K562 (cell line): Measurements from ENCODE around the gene CLTRN. TPM values are rescaled to one million over a fixed set of nuclear protein-coding genes. Genes with fewer than 3 reads are reported as not detected.
A peak's percentile ranks its signal among the peaks of the same experiment; 100 is the strongest.

Experiments
- ATAC-seq: fragments of 200-7000 bp; cut with Tn5 transposase; 3 replicates; pipeline ENCODE4 v1.9.1; 2020; ENCODE audit warnings: moderate library complexity
- BruUV-seq: library from RNA; stranded (reverse); fragments of 400-500 nt; replicated peaks from 2 replicates; lab custom pipeline; 2021; lab: Mats Ljungman, UMichigan
- CTCF ChIA-PET: fragments of 300-600 bp; formaldehyde crosslinking; extraction: SDS; loops from one replicate; lab custom pipeline; 2021; ENCODE audit warnings: low intra/inter-chr PET ratio; lab: Yijun Ruan, JAX
- POLR2A ChIA-PET: fragments of 300-600, 350-650 bp; sonication (Branson Sonifier 250); formaldehyde crosslinking; extraction: SDS; loops from one replicate; lab custom pipeline; 2021; ENCODE audit warnings: antibody characterized with exemption, inconsistent platforms; lab: Yijun Ruan, JAX
- DNase-seq, 4 experiments: peaks; one replicate each; pipeline versions ENCODE4 v3.0.0 to v3.0.0-alpha.2; 2011 to 2018; ENCODE audit warnings: low spot score in 3 of 4, mixed read lengths in 3 of 4; ENCODE audit errors: extremely low read depth in 1 of 4
- FAIRE-seq: peaks from 2 replicates; lab custom pipeline; 2011; peaks lifted over from hg19 to GRCh38; lab: Jason Lieb, UNC
- H2AFZ ChIP-seq: 2 replicates; pipeline ENCODE4 v1.6.0; 2011; ENCODE audit warnings: low read depth, low read length, control low read depth, inconsistent platforms
- H3K27ac ChIP-seq: fragments of 200-600 bp; 3 replicates; pipeline ENCODE4 v1.8.0; 2011; ENCODE audit warnings: low read depth, mild to moderate bottlenecking, control low read depth, inconsistent platforms, low read length, moderate library complexity, mixed read lengths; ENCODE audit errors: extremely low read depth
- H3K27me3 ChIP-seq, 2 experiments: fragments of 300-600 bp in 1 of 2; 2 replicates in 1 of 2; 3 replicates in 1 of 2; pipeline versions ENCODE4 v1.6.0 to v1.8.0; 2011; ENCODE audit warnings: inconsistent platforms in 2 of 2, low read length in 2 of 2, mild to moderate bottlenecking in 1 of 2, mixed read lengths in 1 of 2, moderate library complexity in 1 of 2; ENCODE audit not compliant: control insufficient read depth in 2 of 2, insufficient read depth in 2 of 2
- H3K36me3 ChIP-seq: fragments of 300-600 bp; 3 replicates; pipeline ENCODE4 v1.8.0; 2011; ENCODE audit warnings: mild to moderate bottlenecking, low read length, inconsistent platforms; ENCODE audit not compliant: control insufficient read depth, insufficient read depth
- H3K4me1 ChIP-seq, 2 experiments: fragments of 200-600 bp in 1 of 2; replicated peaks in 1 of 2; 2 replicates in 1 of 2; 3 replicates in 1 of 2; pipeline versions ENCODE4 v1.5.1 to v1.8.0; 2011; ENCODE audit warnings: inconsistent platforms in 2 of 2, low read length in 2 of 2, mild to moderate bottlenecking in 1 of 2, mixed read lengths in 1 of 2, moderate library complexity in 1 of 2; ENCODE audit not compliant: control insufficient read depth in 2 of 2, insufficient read depth in 2 of 2
- H3K4me2 ChIP-seq: 2 replicates; pipeline ENCODE4 v1.6.1; 2011; ENCODE audit warnings: low read length, control low read depth, inconsistent platforms, mixed read lengths; ENCODE audit not compliant: insufficient read depth
- H3K4me3 ChIP-seq: fragments of 200-600 bp; sonication (generic), shearing (Covaris generic); 2 replicates; pipeline ENCODE4 v1.5.1; 2016; ENCODE audit warnings: control low read depth, inconsistent platforms
- H3K79me2 ChIP-seq: fragments of 200-600 bp; 3 replicates; pipeline ENCODE4 v1.8.0; 2011; ENCODE audit warnings: low read length, inconsistent platforms; ENCODE audit not compliant: control insufficient read depth, insufficient read depth
- H3K9ac ChIP-seq, 2 experiments: 2 replicates each; pipeline versions ENCODE4 v1.6.0 to v1.6.1; 2011; ENCODE audit warnings: low read depth in 2 of 2, low read length in 2 of 2, control low read depth in 1 of 2, inconsistent platforms in 1 of 2, mild to moderate bottlenecking in 1 of 2, mixed read lengths in 1 of 2; ENCODE audit not compliant: insufficient read depth in 1 of 2
- H3K9me1 ChIP-seq: one replicate; pipeline ENCODE4 v1.6.0; 2011; ENCODE audit warnings: inconsistent platforms, mild to moderate bottlenecking, low read length, moderate library complexity; ENCODE audit not compliant: control insufficient read depth, insufficient read depth
- H3K9me3 ChIP-seq: replicated peaks from 2 replicates; pipeline ENCODE4 v1.5.1; 2011; ENCODE audit warnings: low read depth, low read length, inconsistent platforms; ENCODE audit not compliant: control insufficient read depth, insufficient read depth
- H4K20me1 ChIP-seq: replicated peaks from 2 replicates; pipeline ENCODE4 v1.6.1; 2011; ENCODE audit warnings: low read length, inconsistent platforms, mixed read lengths; ENCODE audit not compliant: control insufficient read depth, insufficient read depth
- C11orf30 ChIP-seq: fragments of 450-650 bp; IDR thresholded peaks from 2 replicates; pipeline ENCODE4 v1.6.1; 2016; ENCODE audit warnings: low read depth, mild to moderate bottlenecking
- FOXM1 ChIP-seq, 2 experiments: fragments of 450-650 bp in 1 of 2; sonication (generic) in 1 of 2; formaldehyde crosslinking in 1 of 2; IDR thresholded peaks; 2 replicates each; pipeline versions ENCODE4 v1.6.1 to v1.9.0; 2017 to 2022; ENCODE audit warnings: low read depth in 2 of 2, mild to moderate bottlenecking in 2 of 2, missing genetic modification reagents in 1 of 2, moderate library complexity in 1 of 2
- KLF1 ChIP-seq: fragments of 450-650 bp; IDR thresholded peaks from 2 replicates; pipeline ENCODE4 v1.6.1; 2016; ENCODE audit warnings: missing genetic modification characterization, missing compliant biosample characterization
- MAFG ChIP-seq: fragments of 450-650 bp; conservative IDR thresholded peaks from 2 replicates; pipeline ENCODE4 v1.6.1; 2016; ENCODE audit warnings: missing genetic modification characterization, missing compliant biosample characterization
- MTA2 ChIP-seq: fragments of 450-650 bp; IDR thresholded peaks from 2 replicates; pipeline ENCODE4 v1.6.1; 2016; ENCODE audit warnings: low read depth
- PCBP1 ChIP-seq: fragments of 200-400 bp; formaldehyde crosslinking; IDR thresholded peaks from 2 replicates; pipeline ENCODE4 v1.6.1; 2018; ENCODE audit warnings: mild to moderate bottlenecking, low read depth, low read length; ENCODE audit not compliant: poor library complexity, severe bottlenecking
- POLR2B ChIP-seq: fragments of 450-650 bp; IDR thresholded peaks from 2 replicates; pipeline ENCODE4 v1.6.1; 2018; ENCODE audit warnings: low read depth; ENCODE audit not compliant: partially characterized antibody
- SIX5 ChIP-seq, 2 experiments: IDR thresholded peaks; 2 replicates each; pipeline ENCODE4 v1.6.1; 2011; ENCODE audit warnings: low read length in 2 of 2, borderline replicate concordance in 1 of 2, low read depth in 1 of 2, mild to moderate bottlenecking in 1 of 2, moderate library complexity in 1 of 2; ENCODE audit not compliant: insufficient read depth in 1 of 2
- SMARCC2 ChIP-seq: fragments of 450-650 bp; IDR thresholded peaks from 2 replicates; pipeline ENCODE4 v1.6.1; 2017; ENCODE audit warnings: antibody characterized with exemption, moderate library complexity, mild to moderate bottlenecking, low read depth
- SP1 ChIP-seq: sonication (generic); formaldehyde crosslinking; IDR thresholded peaks from 2 replicates; pipeline ENCODE4 v1.8.1; 2022; ENCODE audit warnings: mild to moderate bottlenecking, missing genetic modification reagents
- TCF7 ChIP-seq: sonication (generic); IDR thresholded peaks from 2 replicates; pipeline ENCODE4 v1.6.1; 2016; ENCODE audit warnings: antibody characterized with exemption, borderline replicate concordance
- ZFP36 ChIP-seq: fragments of 150-350 bp; IDR thresholded peaks from 2 replicates; pipeline ENCODE4 v1.6.1; 2018; ENCODE audit warnings: low read length, low read depth; ENCODE audit not compliant: partially characterized antibody
- ZNF316 ChIP-seq: fragments of 450-650 bp; IDR thresholded peaks from 2 replicates; pipeline ENCODE4 v1.6.1; 2016
- ZNF644 ChIP-seq: fragments of 200-800 bp; sonication (Bioruptor generic); IDR thresholded peaks from 2 replicates; pipeline ENCODE4 v1.6.1; 2016; ENCODE audit warnings: low read depth, missing genetic modification characterization, missing compliant biosample characterization
- WGBS: fragments of 100-300 bp; shearing (Covaris generic); methylation state at CpG from one replicate; pipeline ENCODE4 v1.1.6; 2016; ENCODE audit warnings: low coverage, mixed read lengths; ENCODE audit not compliant: insufficient coverage; ENCODE audit errors: missing lambda C conversion rate; 5-methylcytosine and 5-hydroxymethylcytosine counted together
- in situ Hi-C: fragments of 300-500 bp; cut with MboI; formaldehyde crosslinking; loops from 4 replicates; pipeline ENCODE4 v1.15.0; 2018; ENCODE audit warnings: inconsistent platforms, mixed read lengths
- intact Hi-C: fragments of 100-400 bp; cut with micrococcal nuclease; formaldehyde crosslinking; loops from 2 replicates; pipeline ENCODE4 v1.14.2; 2022
- polyA plus RNA-seq, 8 experiments: library from polyadenylated mRNA; depleted of rRNA in 4 of 8; stranded (reverse) in 5 of 8; unstranded in 3 of 8; fragments of >200 nt; fragmentation: Nextera tagmentation in 2 of 8; fragmentation: Illumina TruSeq in 1 of 8; extraction: Ambion mirVana in 2 of 8; extraction: Trizol in 1 of 8; gene quantifications; 2 replicates each; pipeline versions ENCODE4 v1.2.1 to v1.2.3, GENCODE V29; 2011 to 2014; ENCODE audit warnings: inconsistent platforms in 1 of 8, missing spikeins in 1 of 8
- total RNA-seq, 7 experiments: library from RNA; depleted of rRNA in 6 of 7; stranded (reverse); fragments of >200 nt in 6 of 7; fragmentation: Illumina TruSeq in 2 of 7; extraction: Trizol in 2 of 7; gene quantifications; 2 replicates each; pipeline versions ENCODE4 v1.2.1 to v1.2.3, GENCODE V29; 2011 to 2021; ENCODE audit warnings: low replicate concordance in 1 of 7
- TF ChIP-seq, protein P1 (sequence below), 2 experiments: fragments of 250-450 bp in 1 of 2; fragments of 450-650 bp in 1 of 2; sonication (Bioruptor Pico) in 1 of 2; IDR thresholded peaks; 2 replicates each; pipeline versions ENCODE4 v1.6.1 to v1.8.0; 2016 to 2021; ENCODE audit warnings: mild to moderate bottlenecking in 2 of 2, moderate library complexity in 2 of 2, missing compliant biosample characterization in 1 of 2, missing genetic modification characterization in 1 of 2
- TF ChIP-seq, protein P2 (sequence below): sonication (generic); formaldehyde crosslinking; IDR thresholded peaks from 2 replicates; pipeline ENCODE4 v1.8.0; 2022; ENCODE audit warnings: mild to moderate bottlenecking, missing genetic modification reagents
- TF ChIP-seq, protein P3 (sequence below): sonication (generic); formaldehyde crosslinking; IDR thresholded peaks from 2 replicates; pipeline ENCODE4 v1.8.0; 2022; ENCODE audit warnings: missing genetic modification reagents, mild to moderate bottlenecking, borderline replicate concordance

CLTRN gene
- total and polyA plus RNA-seq, 9 of the 15 experiments (the other 6 are each of a cell fraction or from before 2014, with no cell fraction given): 0.11 to 0.36 (median 0.18) TPM; not detected in 2

DNA sequence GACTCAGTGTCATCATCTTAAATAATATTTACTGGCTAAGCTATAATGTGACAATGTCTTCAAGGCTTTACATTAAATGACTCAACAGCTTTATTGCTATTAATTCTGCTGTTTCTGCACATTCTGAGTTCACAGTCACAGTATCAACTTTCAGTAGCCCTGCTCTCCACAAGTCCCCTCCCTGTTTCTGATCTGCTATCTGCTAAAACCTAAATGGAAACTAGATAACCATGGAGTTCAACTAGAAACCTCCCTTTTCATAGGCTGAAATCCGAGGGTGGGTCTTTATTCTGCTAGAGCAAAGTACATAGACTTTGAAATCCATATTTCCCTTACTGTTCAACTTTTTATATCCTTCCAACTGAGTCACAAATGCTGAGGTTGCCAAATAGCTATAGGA lies 58.5 kb downstream of the CLTRN start:
- 0% methylated on average over 1 of the region's 1 CpG for WGBS
- H3K9me3 ChIP-seq: no peaks in the 10 kb centered on the region
- no peaks in the 10 kb centered on the region for H3K27me3 ChIP-seq
- ChIA-PET CTCF (no interaction called here), POLR2A (no interaction called here)
- in situ Hi-C loops: no loop called here
- DNase-seq (peak in 1 of 4 experiments; percentile 2), ATAC-seq (no peak), FAIRE-seq (no peak)
- intact Hi-C loops: no loop called here
- no peaks in the 10 kb centered on the region for H3K4me1 ChIP-seq
- no peak overlapping the region for H3K9ac ChIP-seq
- H3K36me3 ChIP-seq: no peaks in the 10 kb centered on the region
- no peak overlapping the region for H3K4me2 ChIP-seq
- H4K20me1 ChIP-seq: no peaks in the 10 kb centered on the region
- no peak overlapping the region for H3K27ac ChIP-seq
- TF ChIP-seq SMARCC2: no peak
- no peak for TF ChIP-seq ZNF644 (tag)
- TF ChIP-seq, protein P1, sequence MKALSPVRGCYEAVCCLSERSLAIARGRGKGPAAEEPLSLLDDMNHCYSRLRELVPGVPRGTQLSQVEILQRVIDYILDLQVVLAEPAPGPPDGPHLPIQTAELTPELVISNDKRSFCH (CRISPR knock-in tag; IDR thresholded peaks at IDR 0.05): no peak
- TF ChIP-seq, protein P1 (tag; IDR thresholded peaks at IDR 0.05): no peak
- TF ChIP-seq MAFG (tag): peak; percentile 16; the same call in 1 of the 2 replicates
- TF ChIP-seq ZFP36: no peak
- TF ChIP-seq C11orf30: peak; percentile 49; the same call in 1 of the 2 replicates
- TF ChIP-seq SP1: no peak
- no peak for TF ChIP-seq MTA2
- TF ChIP-seq PCBP1: no peak
- no peak for TF ChIP-seq SIX5 (IDR thresholded peaks at IDR 0.05; ENCODE audit: borderline replicate concordance in 1 of 2, insufficient read depth in 1 of 2, low read depth in 1 of 2, low read length in 2 of 2)
- no peak for TF ChIP-seq POLR2B
- TF ChIP-seq ZNF316: peak; percentile 38
- no peak for TF ChIP-seq FOXM1 (IDR thresholded peaks at IDR 0.05; ENCODE audit: low read depth)
- no peak for TF ChIP-seq FOXM1 (CRISPR knock-in tag; IDR thresholded peaks at IDR 0.05; ENCODE audit: low read depth)
- TF ChIP-seq, protein P2, sequence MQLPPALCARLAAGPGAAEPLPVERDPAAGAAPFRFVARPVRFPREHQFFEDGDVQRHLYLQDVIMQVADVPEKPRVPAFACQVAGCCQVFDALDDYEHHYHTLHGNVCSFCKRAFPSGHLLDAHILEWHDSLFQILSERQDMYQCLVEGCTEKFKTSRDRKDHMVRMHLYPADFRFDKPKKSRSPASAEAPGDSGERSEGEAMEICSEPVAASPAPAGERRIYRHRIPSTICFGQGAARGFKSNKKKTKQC: no peak
- no peak for TF ChIP-seq TCF7
- no peak for TF ChIP-seq KLF1 (tag)
- TF ChIP-seq, protein P3, sequence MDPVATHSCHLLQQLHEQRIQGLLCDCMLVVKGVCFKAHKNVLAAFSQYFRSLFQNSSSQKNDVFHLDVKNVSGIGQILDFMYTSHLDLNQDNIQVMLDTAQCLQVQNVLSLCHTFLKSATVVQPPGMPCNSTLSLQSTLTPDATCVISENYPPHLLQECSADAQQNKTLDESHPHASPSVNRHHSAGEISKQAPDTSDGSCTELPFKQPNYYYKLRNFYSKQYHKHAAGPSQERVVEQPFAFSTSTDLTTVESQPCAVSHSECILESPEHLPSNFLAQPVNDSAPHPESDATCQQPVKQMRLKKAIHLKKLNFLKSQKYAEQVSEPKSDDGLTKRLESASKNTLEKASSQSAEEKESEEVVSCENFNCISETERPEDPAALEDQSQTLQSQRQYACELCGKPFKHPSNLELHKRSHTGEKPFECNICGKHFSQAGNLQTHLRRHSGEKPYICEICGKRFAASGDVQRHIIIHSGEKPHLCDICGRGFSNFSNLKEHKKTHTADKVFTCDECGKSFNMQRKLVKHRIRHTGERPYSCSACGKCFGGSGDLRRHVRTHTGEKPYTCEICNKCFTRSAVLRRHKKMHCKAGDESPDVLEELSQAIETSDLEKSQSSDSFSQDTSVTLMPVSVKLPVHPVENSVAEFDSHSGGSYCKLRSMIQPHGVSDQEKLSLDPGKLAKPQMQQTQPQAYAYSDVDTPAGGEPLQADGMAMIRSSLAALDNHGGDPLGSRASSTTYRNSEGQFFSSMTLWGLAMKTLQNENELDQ (CRISPR knock-in tag): no peak
- TF ChIP-seq, all 486 proteins: peak for 3
- no peaks in the 10 kb centered on the region for H3K9me1 ChIP-seq
- H3K79me2 ChIP-seq: no peaks in the 10 kb centered on the region
- no peak overlapping the region for H2AFZ ChIP-seq
- BruUV-seq: no TSS peak
- no peak overlapping the region for H3K4me3 ChIP-seq
